Omental fat pad (tissue), 4 donors: ENCODE data around the gene ZFHX2. TPM values are rescaled to one million over a fixed set of nuclear protein-coding genes. Genes with fewer than 3 reads are reported as not detected.

ENCODE experiments used
- ATAC-seq: fragments of 150-250 bp; one replicate; pipeline ENCODE4 v1.9.1; 2016; ENCODE audit warnings: mild to moderate bottlenecking, moderate library complexity; ENCODE audit not compliant: low FRiP score
- DNase-seq: peaks from one replicate; pipeline ENCODE4 v3.0.0-alpha.2; 2019; ENCODE audit warnings: low spot score
- CTCF ChIP-seq, 3 donors: fragments of 450-650 bp; IDR thresholded peaks; one replicate each; pipeline ENCODE4 v1.5.1; 2016 to 2017; ENCODE audit warnings: antibody characterized with exemption in 3 of 3, mild to moderate bottlenecking in 3 of 3, moderate library complexity in 2 of 3
- total RNA-seq, 4 donors: library from RNA; depleted of rRNA; stranded (reverse); fragments of >200 nt; gene quantifications; one replicate each; pipeline ENCODE4 v1.1.0, GENCODE V29; 2016

The ZFHX2 gene
- total RNA-seq, 4 donors from 2014 or later, result 0.63 to 1.8 (median 0.73) TPM

- DNase-seq, result no peak
- TF ChIP-seq CTCF (IDR thresholded peaks at IDR 0.05), result no peak
- no peak for ATAC-seq
These were observed 23.0 kb downstream of the ZFHX2 start for GRCh38 chr14:23528555-23528954.

- ATAC-seq (no peak), DNase-seq (no peak)
- no peak for TF ChIP-seq CTCF (IDR thresholded peaks at IDR 0.05)
These were observed 26.0 kb downstream of the ZFHX2 start for GRCh38 chr14:23525611-23526010.

GRCh38 chr14:23524954-23525353 lies 26.6 kb downstream of the ZFHX2 start:
- ATAC-seq, result no peak
- TF ChIP-seq CTCF (IDR thresholded peaks at IDR 0.05), result no peak

GRCh38 chr14:23523229-23524016 lies 28.1 kb downstream of the ZFHX2 start:
- no peak for TF ChIP-seq CTCF (IDR thresholded peaks at IDR 0.05)
- ATAC-seq (no peak), DNase-seq (no peak)

More at GRCh38 chr14:23524954-23525353, 26.6 kb downstream of the ZFHX2 start:
- DNase-seq, result no peak

- ATAC-seq (no peak), DNase-seq (no peak)
- TF ChIP-seq CTCF (IDR thresholded peaks at IDR 0.05), result no peak
These were observed 28.8 kb downstream of the ZFHX2 start for GRCh38 chr14:23522643-23523198.

- no peak for ATAC-seq
- TF ChIP-seq CTCF (IDR thresholded peaks at IDR 0.05), result no peak
- DNase-seq, result no peak
These were observed 29.6 kb downstream of the ZFHX2 start for GRCh38 chr14:23521785-23522640.
